BE2C (cell line): ENCODE results near the gene SMIM28. TPM values are rescaled to one million over a fixed set of nuclear protein-coding genes. Genes with fewer than 3 reads are reported as not detected.

Experiments used
- DNase-seq: peaks from one replicate; pipeline ENCODE4 v3.0.0-alpha.2; 2020
- H3K27me3 ChIP-seq: fragments of 250-450 bp; sonication (Bioruptor Pico); 2 replicates; pipeline ENCODE4 v1.5.1; 2020; ENCODE audit warnings: mild to moderate bottlenecking
- H3K36me3 ChIP-seq: fragments of 250-450 bp; sonication (Bioruptor Pico); 2 replicates; pipeline ENCODE4 v1.5.1; 2020; ENCODE audit warnings: mild to moderate bottlenecking
- H3K4me1 ChIP-seq: fragments of 250-450 bp; sonication (Bioruptor Pico); 2 replicates; pipeline ENCODE4 v1.5.1; 2020
- H3K4me3 ChIP-seq: 2 replicates; pipeline ENCODE4 v1.5.1; 2011; ENCODE audit warnings: low read depth, low read length
- H3K9me3 ChIP-seq: fragments of 250-450 bp; sonication (Bioruptor Pico); 2 replicates; pipeline ENCODE4 v1.5.1; 2020
- CTCF ChIP-seq: IDR thresholded peaks from 2 replicates; pipeline ENCODE4 v1.5.1; 2012; ENCODE audit warnings: mild to moderate bottlenecking, low read depth, low read length
- polyA plus RNA-seq: library from polyadenylated mRNA; unstranded; fragments of >200 nt; gene quantifications from one replicate; pipeline ENCODE4 v1.2.1, GENCODE V29; 2012; ENCODE audit warnings: low read depth, missing spikeins; ENCODE audit not compliant: insufficient read length, insufficient read depth

The SMIM28 gene
- polyA plus RNA-seq, result not detected

GRCh38 chr6:138377844-138378243 is at the start of gene SMIM28:
Gene SMIM28, plus strand, starts transcription at chr6:138377905. Its CDS starts 168 bp downstream, at chr6:138378073.
- DNase-seq, result peak; percentile 28
- Histone ChIP-seq H3K36me3 (no peaks in the 10 kb centered on the region), H3K9me3 (no peaks in the 10 kb centered on the region), H3K4me1 (peaks cover 17% of the 10 kb centered on the region), H3K27me3 (no peaks in the 10 kb centered on the region), H3K4me3 (no peak within 1 kb of the TSS)
- no peak for TF ChIP-seq CTCF

- H3K4me1 ChIP-seq, result no peaks in the 10 kb centered on the region
- H3K36me3 ChIP-seq, result no peaks in the 10 kb centered on the region
- no peak overlapping the region for H3K4me3 ChIP-seq
- no peak for TF ChIP-seq CTCF
- H3K9me3 ChIP-seq, result no peaks in the 10 kb centered on the region
- DNase-seq, result no peak
- H3K27me3 ChIP-seq, result no peaks in the 10 kb centered on the region; the same call in 1 of the 2 replicates
Measured at GRCh38 chr6:138328210-138328609, 49.5 kb upstream of the SMIM28 start.

GRCh38 chr6:138330763-138331162 is 46.9 kb upstream of the SMIM28 start:
- no peak overlapping the region for H3K4me3 ChIP-seq
- no peak for DNase-seq
- no peaks in the 10 kb centered on the region for H3K4me1 ChIP-seq
- TF ChIP-seq CTCF, result no peak
- no peaks in the 10 kb centered on the region for H3K36me3 ChIP-seq
- H3K9me3 ChIP-seq, result no peaks in the 10 kb centered on the region
- no peaks in the 10 kb centered on the region; the same call in 1 of the 2 replicates for H3K27me3 ChIP-seq

GRCh38 chr6:138331444-138331843 is 46.3 kb upstream of the SMIM28 start:
- DNase-seq, result no peak
- Histone ChIP-seq H3K4me3 (no peak overlapping the region), H3K27me3 (no peaks in the 10 kb centered on the region; the same call in 1 of the 2 replicates), H3K4me1 (no peaks in the 10 kb centered on the region), H3K36me3 (no peaks in the 10 kb centered on the region), H3K9me3 (no peaks in the 10 kb centered on the region)
- no peak for TF ChIP-seq CTCF

GRCh38 chr6:138331984-138332383 is 45.7 kb upstream of the SMIM28 start:
- no peak for DNase-seq
- H3K27me3 ChIP-seq, result no peaks in the 10 kb centered on the region; the same call in 1 of the 2 replicates
- H3K36me3 ChIP-seq, result no peaks in the 10 kb centered on the region
- no peaks in the 10 kb centered on the region for H3K9me3 ChIP-seq
- H3K4me3 ChIP-seq, result no peak overlapping the region
- no peak for TF ChIP-seq CTCF
- H3K4me1 ChIP-seq, result no peaks in the 10 kb centered on the region

GRCh38 chr6:138334000-138334399 is 43.7 kb upstream of the SMIM28 start:
- H3K9me3 ChIP-seq, result no peaks in the 10 kb centered on the region
- DNase-seq, result no peak
- no peak for TF ChIP-seq CTCF

More at GRCh38 chr6:138334000-138334399, 43.7 kb upstream of the SMIM28 start:
- Histone ChIP-seq H3K4me3 (no peak overlapping the region), H3K27me3 (no peaks in the 10 kb centered on the region; the same call in 1 of the 2 replicates), H3K36me3 (no peaks in the 10 kb centered on the region), H3K4me1 (no peaks in the 10 kb centered on the region)
